Measurements from ENCODE around the gene PRKAR1B.

Gene PRKAR1B

GRCh38 chr7:540997-541396 lies 186.1 kb downstream of the PRKAR1B start:
- ATAC-seq (ENCODE audit: low read depth) (no peak), DNase-seq (ENCODE audit: low spot score) (no peak)
- Histone ChIP-seq H3K4me3 (ENCODE audit: severe bottlenecking) (no peak overlapping the region), H3K27me3 (ENCODE audit: insufficient read depth, poor library complexity, severe bottlenecking) (no peaks in the 10 kb centered on the region), H3K4me1 (ENCODE audit: insufficient read depth, poor library complexity, severe bottlenecking) (peaks cover 30% of the 10 kb centered on the region), H3K36me3 (ENCODE audit: low read depth) (no peaks in the 10 kb centered on the region), H3K27ac (ENCODE audit: poor library complexity, severe bottlenecking) (peak overlapping the region; percentile 99), H3K9me3 (ENCODE audit: severe bottlenecking) (no peaks in the 10 kb centered on the region)
- no peak for TF ChIP-seq CTCF (IDR thresholded peaks at IDR 0.05; ENCODE audit: poor library complexity, severe bottlenecking)

GRCh38 chr7:540579-540978 lies 186.5 kb downstream of the PRKAR1B start:
- Histone ChIP-seq H3K36me3 (ENCODE audit: low read depth) (no peaks in the 10 kb centered on the region), H3K27me3 (ENCODE audit: insufficient read depth, poor library complexity, severe bottlenecking) (no peaks in the 10 kb centered on the region), H3K4me3 (ENCODE audit: severe bottlenecking) (no peak overlapping the region), H3K9me3 (ENCODE audit: severe bottlenecking) (no peaks in the 10 kb centered on the region), H3K4me1 (ENCODE audit: insufficient read depth, poor library complexity, severe bottlenecking) (peaks cover 30% of the 10 kb centered on the region), H3K27ac (ENCODE audit: poor library complexity, severe bottlenecking) (peak overlapping the region; percentile 99)
- no peak for TF ChIP-seq CTCF (IDR thresholded peaks at IDR 0.05; ENCODE audit: poor library complexity, severe bottlenecking)
- no peak for ATAC-seq (ENCODE audit: low read depth)
- DNase-seq (ENCODE audit: low spot score), result no peak

- H3K4me1 ChIP-seq (ENCODE audit: insufficient read depth, poor library complexity, severe bottlenecking), result peaks cover 30% of the 10 kb centered on the region
Measured at GRCh38 chr7:539731-540411, 187.2 kb downstream of the PRKAR1B start.

GRCh38 chr7:538764-539685 lies 188.1 kb downstream of the PRKAR1B start:
- H3K36me3 ChIP-seq (ENCODE audit: low read depth), result no peaks in the 10 kb centered on the region
- H3K27ac ChIP-seq (ENCODE audit: poor library complexity, severe bottlenecking), result peak overlapping the region; percentile 99
- H3K27me3 ChIP-seq (ENCODE audit: insufficient read depth, poor library complexity, severe bottlenecking), result no peaks in the 10 kb centered on the region
- peaks cover 30% of the 10 kb centered on the region for H3K4me1 ChIP-seq (ENCODE audit: insufficient read depth, poor library complexity, severe bottlenecking)
- no peaks in the 10 kb centered on the region for H3K9me3 ChIP-seq (ENCODE audit: severe bottlenecking)
- peak overlapping the region; percentile 30 for H3K4me3 ChIP-seq (ENCODE audit: severe bottlenecking)
- no peak for TF ChIP-seq CTCF (IDR thresholded peaks at IDR 0.05; ENCODE audit: poor library complexity, severe bottlenecking)
- DNase-seq (ENCODE audit: low spot score) (peak; percentile 91), ATAC-seq (ENCODE audit: low read depth) (peak; percentile 48)

More at GRCh38 chr7:539731-540411, 187.2 kb downstream of the PRKAR1B start:
- Histone ChIP-seq H3K27ac (ENCODE audit: poor library complexity, severe bottlenecking) (peak overlapping the region; percentile 99), H3K27me3 (ENCODE audit: insufficient read depth, poor library complexity, severe bottlenecking) (no peaks in the 10 kb centered on the region), H3K4me3 (ENCODE audit: severe bottlenecking) (no peak overlapping the region), H3K9me3 (ENCODE audit: severe bottlenecking) (no peaks in the 10 kb centered on the region), H3K36me3 (ENCODE audit: low read depth) (no peaks in the 10 kb centered on the region)
- peak; percentile 98 for DNase-seq (ENCODE audit: low spot score)
- no peak for TF ChIP-seq CTCF (IDR thresholded peaks at IDR 0.05; ENCODE audit: poor library complexity, severe bottlenecking)
- peak; percentile 74 for ATAC-seq (ENCODE audit: low read depth)

Data from RWPE2 (cell line).